K562 (cell line): ENCODE data around the gene LOXHD1. TPM values are rescaled to one million over a fixed set of nuclear protein-coding genes. Genes with fewer than 3 reads are reported as not detected.

Experiments used
- ATAC-seq: fragments of 200-7000 bp; cut with Tn5 transposase; 3 replicates; pipeline ENCODE4 v1.9.1; 2020; ENCODE audit warnings: moderate library complexity
- BruUV-seq: library from RNA; stranded (reverse); fragments of 400-500 nt; replicated peaks from 2 replicates; lab custom pipeline; 2021; lab: Mats Ljungman, UMichigan
- CTCF ChIA-PET: fragments of 300-600 bp; formaldehyde crosslinking; extraction: SDS; loops from one replicate; lab custom pipeline; 2021; ENCODE audit warnings: low intra/inter-chr PET ratio; lab: Yijun Ruan, JAX
- POLR2A ChIA-PET: fragments of 300-600, 350-650 bp; sonication (Branson Sonifier 250); formaldehyde crosslinking; extraction: SDS; loops from one replicate; lab custom pipeline; 2021; ENCODE audit warnings: antibody characterized with exemption, inconsistent platforms; lab: Yijun Ruan, JAX
- DNase-seq, 4 experiments: peaks; one replicate each; pipeline versions ENCODE4 v3.0.0 to v3.0.0-alpha.2; 2011 to 2018; ENCODE audit warnings: low spot score in 3 of 4, mixed read lengths in 3 of 4; ENCODE audit errors: extremely low read depth in 1 of 4
- FAIRE-seq: peaks from 2 replicates; lab custom pipeline; 2011; peaks lifted over from hg19 to GRCh38; lab: Jason Lieb, UNC
- H2AFZ ChIP-seq: 2 replicates; pipeline ENCODE4 v1.6.0; 2011; ENCODE audit warnings: low read depth, low read length, control low read depth, inconsistent platforms
- H3K27ac ChIP-seq: fragments of 200-600 bp; 3 replicates; pipeline ENCODE4 v1.8.0; 2011; ENCODE audit warnings: low read depth, mild to moderate bottlenecking, control low read depth, inconsistent platforms, low read length, moderate library complexity, mixed read lengths; ENCODE audit errors: extremely low read depth
- H3K27me3 ChIP-seq, 2 experiments: fragments of 300-600 bp in 1 of 2; 2 replicates in 1 of 2; 3 replicates in 1 of 2; pipeline versions ENCODE4 v1.6.0 to v1.8.0; 2011; ENCODE audit warnings: inconsistent platforms in 2 of 2, low read length in 2 of 2, mild to moderate bottlenecking in 1 of 2, mixed read lengths in 1 of 2, moderate library complexity in 1 of 2; ENCODE audit not compliant: control insufficient read depth in 2 of 2, insufficient read depth in 2 of 2
- H3K36me3 ChIP-seq: fragments of 300-600 bp; 3 replicates; pipeline ENCODE4 v1.8.0; 2011; ENCODE audit warnings: mild to moderate bottlenecking, low read length, inconsistent platforms; ENCODE audit not compliant: control insufficient read depth, insufficient read depth
- H3K4me1 ChIP-seq, 2 experiments: fragments of 200-600 bp in 1 of 2; replicated peaks in 1 of 2; 2 replicates in 1 of 2; 3 replicates in 1 of 2; pipeline versions ENCODE4 v1.5.1 to v1.8.0; 2011; ENCODE audit warnings: inconsistent platforms in 2 of 2, low read length in 2 of 2, mild to moderate bottlenecking in 1 of 2, mixed read lengths in 1 of 2, moderate library complexity in 1 of 2; ENCODE audit not compliant: control insufficient read depth in 2 of 2, insufficient read depth in 2 of 2
- H3K4me2 ChIP-seq: 2 replicates; pipeline ENCODE4 v1.6.1; 2011; ENCODE audit warnings: low read length, control low read depth, inconsistent platforms, mixed read lengths; ENCODE audit not compliant: insufficient read depth
- H3K4me3 ChIP-seq: fragments of 200-600 bp; sonication (generic), shearing (Covaris generic); 2 replicates; pipeline ENCODE4 v1.5.1; 2016; ENCODE audit warnings: control low read depth, inconsistent platforms
- H3K79me2 ChIP-seq: fragments of 200-600 bp; 3 replicates; pipeline ENCODE4 v1.8.0; 2011; ENCODE audit warnings: low read length, inconsistent platforms; ENCODE audit not compliant: control insufficient read depth, insufficient read depth
- H3K9ac ChIP-seq, 2 experiments: 2 replicates each; pipeline versions ENCODE4 v1.6.0 to v1.6.1; 2011; ENCODE audit warnings: low read depth in 2 of 2, low read length in 2 of 2, control low read depth in 1 of 2, inconsistent platforms in 1 of 2, mild to moderate bottlenecking in 1 of 2, mixed read lengths in 1 of 2; ENCODE audit not compliant: insufficient read depth in 1 of 2
- H3K9me1 ChIP-seq: one replicate; pipeline ENCODE4 v1.6.0; 2011; ENCODE audit warnings: inconsistent platforms, mild to moderate bottlenecking, low read length, moderate library complexity; ENCODE audit not compliant: control insufficient read depth, insufficient read depth
- H3K9me3 ChIP-seq: replicated peaks from 2 replicates; pipeline ENCODE4 v1.5.1; 2011; ENCODE audit warnings: low read depth, low read length, inconsistent platforms; ENCODE audit not compliant: control insufficient read depth, insufficient read depth
- H4K20me1 ChIP-seq: replicated peaks from 2 replicates; pipeline ENCODE4 v1.6.1; 2011; ENCODE audit warnings: low read length, inconsistent platforms, mixed read lengths; ENCODE audit not compliant: control insufficient read depth, insufficient read depth
- ADNP ChIP-seq: fragments of 200-800 bp; sonication (Bioruptor generic); IDR thresholded peaks from 2 replicates; pipeline ENCODE4 v1.6.1; 2016; ENCODE audit warnings: missing genetic modification characterization, missing compliant biosample characterization
- CBFA2T2 ChIP-seq: fragments of 450-650 bp; conservative IDR thresholded peaks from 2 replicates; pipeline ENCODE4 v1.6.1; 2017; ENCODE audit warnings: mild to moderate bottlenecking
- CTCF ChIP-seq, 3 experiments: IDR thresholded peaks in 2 of 3; conservative IDR thresholded peaks in 1 of 3; 2 replicates each; pipeline ENCODE4 v1.5.1; 2011 to 2012; ENCODE audit warnings: low read length in 3 of 3, mild to moderate bottlenecking in 3 of 3, control low read depth in 2 of 3, improper control_type of control experiment in 1 of 3, inconsistent platforms in 1 of 3, low read depth in 1 of 3, mixed read lengths in 1 of 3, moderate library complexity in 1 of 3; ENCODE audit not compliant: insufficient read depth in 2 of 3
- ESRRB ChIP-seq: fragments of 250-450 bp; sonication (Bioruptor Pico); IDR thresholded peaks from 2 replicates; pipeline ENCODE4 v1.5.0; 2020; ENCODE audit warnings: mild to moderate bottlenecking, moderate library complexity, borderline replicate concordance
- ETV5 ChIP-seq: sonication (generic); formaldehyde crosslinking; IDR thresholded peaks from 2 replicates; pipeline ENCODE4 v1.4.0; 2020; ENCODE audit warnings: low read depth, mild to moderate bottlenecking, missing genetic modification reagents
- FOXP4 ChIP-seq: sonication (generic); formaldehyde crosslinking; IDR thresholded peaks from 2 replicates; pipeline ENCODE4 v1.8.0; 2022; ENCODE audit warnings: mild to moderate bottlenecking, missing genetic modification reagents, borderline replicate concordance
- GABPB2 ChIP-seq: fragments of 250-450 bp; sonication (Bioruptor Pico); conservative IDR thresholded peaks from 2 replicates; pipeline ENCODE4 v1.5.1; 2021; ENCODE audit warnings: mild to moderate bottlenecking
- HMBOX1 ChIP-seq: sonication (generic); IDR thresholded peaks from 2 replicates; pipeline ENCODE4 v1.6.1; 2016
- RBM39 ChIP-seq: fragments of 200-400 bp; formaldehyde crosslinking; optimal IDR thresholded peaks from 2 replicates; pipeline ENCODE3; 2018; ENCODE audit warnings: low read depth, low read length
- SMC3 ChIP-seq: conservative IDR thresholded peaks from 2 replicates; pipeline ENCODE4 v1.6.1; 2011; ENCODE audit warnings: low read depth, low read length, improper control_type of control experiment; ENCODE audit not compliant: insufficient read depth
- TEAD1 ChIP-seq, 2 experiments: fragments of 450-650 bp in 1 of 2; sonication (generic) in 1 of 2; formaldehyde crosslinking; IDR thresholded peaks; 2 replicates each; pipeline versions ENCODE4 v1.4.0 to v1.8.0; 2020 to 2022; ENCODE audit warnings: mild to moderate bottlenecking in 2 of 2, missing genetic modification reagents in 1 of 2
- WGBS: fragments of 100-300 bp; shearing (Covaris generic); methylation state at CpG from one replicate; pipeline ENCODE4 v1.1.6; 2016; ENCODE audit warnings: low coverage, mixed read lengths; ENCODE audit not compliant: insufficient coverage; ENCODE audit errors: missing lambda C conversion rate; 5-methylcytosine and 5-hydroxymethylcytosine counted together
- in situ Hi-C: fragments of 300-500 bp; cut with MboI; formaldehyde crosslinking; loops from 4 replicates; pipeline ENCODE4 v1.15.0; 2018; ENCODE audit warnings: inconsistent platforms, mixed read lengths
- intact Hi-C: fragments of 100-400 bp; cut with micrococcal nuclease; formaldehyde crosslinking; loops from 2 replicates; pipeline ENCODE4 v1.14.2; 2022
- polyA plus RNA-seq, 8 experiments: library from polyadenylated mRNA; depleted of rRNA in 4 of 8; stranded (reverse) in 5 of 8; unstranded in 3 of 8; fragments of >200 nt; fragmentation: Nextera tagmentation in 2 of 8; fragmentation: Illumina TruSeq in 1 of 8; extraction: Ambion mirVana in 2 of 8; extraction: Trizol in 1 of 8; gene quantifications; 2 replicates each; pipeline versions ENCODE4 v1.2.1 to v1.2.3, GENCODE V29; 2011 to 2014; ENCODE audit warnings: inconsistent platforms in 1 of 8, missing spikeins in 1 of 8
- total RNA-seq, 7 experiments: library from RNA; depleted of rRNA in 6 of 7; stranded (reverse); fragments of >200 nt in 6 of 7; fragmentation: Illumina TruSeq in 2 of 7; extraction: Trizol in 2 of 7; gene quantifications; 2 replicates each; pipeline versions ENCODE4 v1.2.1 to v1.2.3, GENCODE V29; 2011 to 2021; ENCODE audit warnings: low replicate concordance in 1 of 7
- TF ChIP-seq, protein P1 (sequence below), 2 experiments: IDR thresholded peaks in 1 of 2; conservative IDR thresholded peaks in 1 of 2; 2 replicates each; pipeline ENCODE4 v1.6.1; 2016; ENCODE audit warnings: low read depth in 2 of 2, mild to moderate bottlenecking in 1 of 2, missing compliant biosample characterization in 1 of 2, missing genetic modification characterization in 1 of 2, moderate library complexity in 1 of 2

LOXHD1 gene
- total and polyA plus RNA-seq, 9 of the 15 experiments (the other 6 are each of a cell fraction or from before 2014, with no cell fraction given), result not detected

GRCh38 chr18:46481048-46481846, 175.8 kb downstream of the LOXHD1 start:
- intact Hi-C loops (loop anchor here (1.0 to 5.0 kb wide), 3 partner anchors 89 to 334 kb away; no protein-coding TSS in a partner anchor), in situ Hi-C loops (loop anchor here (10.0 to 25.0 kb wide), 2 partner anchors 194 to 336 kb away; no protein-coding TSS in a partner anchor)
- H3K4me2 ChIP-seq, result no peak overlapping the region
- H3K4me1 ChIP-seq, result no peaks in the 10 kb centered on the region
- no TSS peak for BruUV-seq
- POLR2A ChIA-PET, result no interaction called here
- H3K9me3 ChIP-seq, result no peaks in the 10 kb centered on the region
- CTCF ChIA-PET, result interaction anchor here (0.6 to 2.5 kb wide), 3 partner anchors 200 to 334 kb away, joined by 3 to 9 read pairs (median 4); no protein-coding TSS in a partner anchor
- no peak overlapping the region for H3K27ac ChIP-seq
- H3K79me2 ChIP-seq, result no peaks in the 10 kb centered on the region
- 2% methylated on average over 7 of the region's 9 CpGs for WGBS
- no peak overlapping the region for H3K9ac ChIP-seq
- peak; percentile 85 for ATAC-seq
- H2AFZ ChIP-seq, result no peak overlapping the region
- no peaks in the 10 kb centered on the region; the same call in 1 of the 2 replicates for H4K20me1 ChIP-seq
- H3K9me1 ChIP-seq, result no peaks in the 10 kb centered on the region
- peak; percentile 30 to 56 (median 38) for DNase-seq
- no peak overlapping the region for H3K4me3 ChIP-seq
- peaks cover 0 to 7% of the 10 kb centered on the region in 2 experiments; a peak in 2 of 5 replicates for H3K27me3 ChIP-seq
- H3K36me3 ChIP-seq, result no peaks in the 10 kb centered on the region
- peak; percentile 49 for FAIRE-seq
- no peak for TF ChIP-seq CBFA2T2
- TF ChIP-seq, protein P1, sequence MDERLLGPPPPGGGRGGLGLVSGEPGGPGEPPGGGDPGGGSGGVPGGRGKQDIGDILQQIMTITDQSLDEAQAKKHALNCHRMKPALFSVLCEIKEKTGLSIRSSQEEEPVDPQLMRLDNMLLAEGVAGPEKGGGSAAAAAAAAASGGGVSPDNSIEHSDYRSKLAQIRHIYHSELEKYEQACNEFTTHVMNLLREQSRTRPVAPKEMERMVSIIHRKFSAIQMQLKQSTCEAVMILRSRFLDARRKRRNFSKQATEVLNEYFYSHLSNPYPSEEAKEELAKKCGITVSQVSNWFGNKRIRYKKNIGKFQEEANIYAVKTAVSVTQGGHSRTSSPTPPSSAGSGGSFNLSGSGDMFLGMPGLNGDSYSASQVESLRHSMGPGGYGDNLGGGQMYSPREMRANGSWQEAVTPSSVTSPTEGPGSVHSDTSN (CRISPR knock-in tag; IDR thresholded peaks at IDR 0.05; ENCODE audit: low read depth), result no peak
- TF ChIP-seq, protein P1 (tag; conservative IDR thresholded peaks at IDR 0.05; ENCODE audit: low read depth), result no peak
- no peak for TF ChIP-seq HMBOX1
- TF ChIP-seq TEAD1 (CRISPR knock-in tag; IDR thresholded peaks at IDR 0.05), result 0 out of 4 replicates have a peak, but pooled peaks of 1 of the 2 experiments have one; percentile 27
- TF ChIP-seq ETV5 (CRISPR knock-in tag), result no peak
- TF ChIP-seq SMC3, result peak; percentile 57
- no peak for TF ChIP-seq FOXP4 (CRISPR knock-in tag)
- no peak for TF ChIP-seq ESRRB (CRISPR knock-in tag)
- no peak for TF ChIP-seq GABPB2
- TF ChIP-seq RBM39, result no peak
- TF ChIP-seq CTCF (IDR thresholded peaks at IDR 0.05 in 2 of 3, conservative IDR thresholded peaks at IDR 0.05 in 1 of 3; ENCODE audit: insufficient read depth in 2 of 3, low read depth in 1 of 3, low read length in 3 of 3), result peak; percentile 66 to 68 (median 67)
- no peak for TF ChIP-seq ADNP (tag)
